Endothelial cell of umbilical vein (primary cell): ENCODE results near the gene LCE2C.

Source experiments
- CTCF ChIP-seq, 2 donors: IDR thresholded peaks; 1 replicate in 1 of 2; 2 replicates in 1 of 2; pipeline ENCODE4 v1.5.1; 2011; ENCODE audit warnings: low read length in 2 of 2, mild to moderate bottlenecking in 2 of 2, moderate library complexity in 2 of 2, control low read depth in 1 of 2, inconsistent platforms in 1 of 2, low read depth in 1 of 2; ENCODE audit not compliant: insufficient read depth in 1 of 2; ENCODE audit errors: extremely low read depth in 1 of 2
- EZH2 ChIP-seq: IDR thresholded peaks from 2 replicates; pipeline ENCODE4 v1.6.1; 2012; ENCODE audit warnings: borderline replicate concordance, low read depth, mild to moderate bottlenecking, moderate library complexity, low read length, inconsistent platforms; ENCODE audit not compliant: severe bottlenecking
- FOS ChIP-seq: IDR thresholded peaks from 2 replicates; pipeline ENCODE4 v1.6.1; 2011; ENCODE audit warnings: mild to moderate bottlenecking, low read length, moderate library complexity, borderline replicate concordance; ENCODE audit not compliant: insufficient read depth
- GATA2 ChIP-seq: IDR thresholded peaks from 2 replicates; pipeline ENCODE4 v1.7.0; 2011; ENCODE audit warnings: low read depth, mild to moderate bottlenecking, moderate library complexity, mixed read lengths, low read length; ENCODE audit not compliant: insufficient read length, insufficient read depth
- JUN ChIP-seq: IDR thresholded peaks from 2 replicates; pipeline ENCODE4 v1.6.1; 2011; ENCODE audit warnings: borderline replicate concordance, low read depth; ENCODE audit not compliant: insufficient read length, insufficient read depth
- MAX ChIP-seq: IDR thresholded peaks from 2 replicates; pipeline ENCODE4 v1.6.1; 2011; ENCODE audit not compliant: insufficient read depth, insufficient read length
- POLR2A ChIP-seq: IDR thresholded peaks from 2 replicates; pipeline ENCODE4 v1.6.1; 2012; ENCODE audit warnings: low read depth, mild to moderate bottlenecking, control low read depth, low read length
- POLR2AphosphoS5 ChIP-seq: IDR thresholded peaks from 2 replicates; pipeline ENCODE4 v1.6.1; 2012; ENCODE audit warnings: low read depth, mild to moderate bottlenecking, control low read depth, low read length, moderate library complexity; ENCODE audit not compliant: insufficient read depth

- TF ChIP-seq POLR2AphosphoS5, result no peak
- TF ChIP-seq CTCF (IDR thresholded peaks at IDR 0.05; ENCODE audit: extremely low read depth in 1 of 2, insufficient read depth in 1 of 2, low read depth in 1 of 2, low read length in 2 of 2), result no peak
- no peak for TF ChIP-seq EZH2
- no peak for TF ChIP-seq POLR2A
- TF ChIP-seq MAX, result no peak
- no peak for TF ChIP-seq GATA2
- no peak for TF ChIP-seq JUN
- no peak for TF ChIP-seq FOS
These were observed 4.4 kb downstream of the LCE2C start for GRCh38 chr1:152679459-152679858.
